Measurements from ENCODE around the gene ATP10A. TPM values are rescaled to one million over a fixed set of nuclear protein-coding genes. Genes with fewer than 3 reads are reported as not detected.

ATP10A gene
- total RNA-seq, 1 donor from 2014 or later, result 3.2 TPM

GRCh38 chr15:25844076-25844475 is 19.1 kb downstream of the ATP10A start:
- Histone ChIP-seq H3K36me3 (no peaks in the 10 kb centered on the region), H3K4me1 (peaks cover 14% of the 10 kb centered on the region), H3K27ac (no peak overlapping the region), H3K4me3 (no peak overlapping the region), H3K27me3 (no peaks in the 10 kb centered on the region), H3K9me3 (no peaks in the 10 kb centered on the region)
- no peak for TF ChIP-seq CTCF (IDR thresholded peaks at IDR 0.05)
- TF ChIP-seq POLR2AphosphoS5 (IDR thresholded peaks at IDR 0.05; ENCODE audit: insufficient read depth in 1 of 2, low read depth in 1 of 2), result no peak
- no peak for TF ChIP-seq POLR2A (IDR thresholded peaks at IDR 0.05)
- intact Hi-C loops (cut with DNase I), result no loop called here
- no peak for DNase-seq (ENCODE audit: extremely low spot score in 2 of 2)

- no peak for TF ChIP-seq CTCF (IDR thresholded peaks at IDR 0.05)
- TF ChIP-seq POLR2A (IDR thresholded peaks at IDR 0.05), result no peak
- peaks cover 7% of the 10 kb centered on the region for H3K4me1 ChIP-seq
- intact Hi-C loops (cut with DNase I), result no loop called here
- H3K27me3 ChIP-seq, result no peaks in the 10 kb centered on the region
- H3K4me3 ChIP-seq, result no peak overlapping the region
- DNase-seq (ENCODE audit: extremely low spot score in 2 of 2), result no peak
- H3K36me3 ChIP-seq, result no peaks in the 10 kb centered on the region
- H3K27ac ChIP-seq, result no peak overlapping the region
- H3K9me3 ChIP-seq, result no peaks in the 10 kb centered on the region
Observed at GRCh38 chr15:25839638-25840156, 23.4 kb downstream of the ATP10A start.

GRCh38 chr15:25838871-25839195 is 24.3 kb downstream of the ATP10A start:
- no peak for DNase-seq (ENCODE audit: extremely low spot score in 2 of 2)
- Histone ChIP-seq H3K4me3 (no peak overlapping the region), H3K9me3 (no peaks in the 10 kb centered on the region), H3K27me3 (no peaks in the 10 kb centered on the region), H3K36me3 (no peaks in the 10 kb centered on the region), H3K4me1 (no peaks in the 10 kb centered on the region), H3K27ac (no peak overlapping the region)
- TF ChIP-seq POLR2AphosphoS5 (IDR thresholded peaks at IDR 0.05; ENCODE audit: insufficient read depth in 1 of 2, low read depth in 1 of 2), result no peak
- intact Hi-C loops (cut with DNase I), result no loop called here

- Histone ChIP-seq H3K27me3 (no peaks in the 10 kb centered on the region), H3K4me3 (no peak overlapping the region), H3K4me1 (no peaks in the 10 kb centered on the region), H3K9me3 (no peaks in the 10 kb centered on the region), H3K27ac (no peak overlapping the region), H3K36me3 (no peaks in the 10 kb centered on the region)
- intact Hi-C loops (cut with DNase I), result no loop called here
- TF ChIP-seq POLR2AphosphoS5 (IDR thresholded peaks at IDR 0.05; ENCODE audit: insufficient read depth in 1 of 2, low read depth in 1 of 2) (no peak), CTCF (IDR thresholded peaks at IDR 0.05) (no peak)
- DNase-seq (ENCODE audit: extremely low spot score in 2 of 2), result no peak
Observed at GRCh38 chr15:25838191-25838870, 24.8 kb downstream of the ATP10A start.

GRCh38 chr15:25832158-25832557 is 31.0 kb downstream of the ATP10A start:
- no peak overlapping the region for H3K4me3 ChIP-seq
- peaks cover 17% of the 10 kb centered on the region for H3K4me1 ChIP-seq
- TF ChIP-seq CTCF (IDR thresholded peaks at IDR 0.05), result no peak
- H3K27ac ChIP-seq, result peak overlapping the region; percentile 55
- no peaks in the 10 kb centered on the region for H3K36me3 ChIP-seq
- H3K9me3 ChIP-seq, result no peaks in the 10 kb centered on the region
- no peak for DNase-seq (ENCODE audit: extremely low spot score in 2 of 2)
- intact Hi-C loops (cut with DNase I), result no loop called here
- H3K27me3 ChIP-seq, result no peaks in the 10 kb centered on the region
